Sigmoid colon (tissue), 7 donors: ENCODE data around the gene RIMBP2. TPM values are rescaled to one million over a fixed set of nuclear protein-coding genes. Genes with fewer than 3 reads are reported as not detected.

Experiments
- DNase-seq: peaks from one replicate; pipeline ENCODE4 v3.0.0-alpha.2; 2019
- H3K27ac ChIP-seq, 4 donors: fragments of 200-600 bp; sonication (generic); one replicate each; pipeline ENCODE4 v1.5.1; 2016 to 2019; ENCODE audit warnings: mild to moderate bottlenecking in 1 of 4
- H3K27me3 ChIP-seq, 3 donors: fragments of 200-600 bp; sonication (generic); one replicate each; pipeline ENCODE4 v1.5.1; 2019; ENCODE audit warnings: mild to moderate bottlenecking in 1 of 3
- H3K36me3 ChIP-seq, 4 donors: fragments of 200-600 bp; sonication (generic); one replicate each; pipeline ENCODE4 v1.5.1; 2016 to 2019
- H3K4me1 ChIP-seq, 4 donors: fragments of 200-600 bp; sonication (generic); one replicate each; pipeline ENCODE4 v1.5.1; 2017 to 2019
- H3K4me3 ChIP-seq, 4 donors: fragments of 200-600 bp; sonication (generic); one replicate each; pipeline ENCODE4 v1.5.1; 2017 to 2019; ENCODE audit warnings: mild to moderate bottlenecking in 2 of 4, moderate library complexity in 1 of 4
- H3K9me3 ChIP-seq, 4 donors: fragments of 200-600 bp in 3 of 4; sonication (generic) in 3 of 4; one replicate each; pipeline versions ENCODE4 v1.5.1 to v1.6.1; 2013 to 2019
- EP300 ChIP-seq, 4 donors: sonication (generic); formaldehyde crosslinking; IDR thresholded peaks; one replicate each; pipeline ENCODE4 v1.6.1; 2017; ENCODE audit warnings: antibody characterized with exemption in 4 of 4
- POLR2A ChIP-seq, 2 donors: fragments of 450-650 bp; IDR thresholded peaks; one replicate each; pipeline ENCODE4 v1.6.1; 2016; ENCODE audit warnings: antibody characterized with exemption in 2 of 2, mild to moderate bottlenecking in 2 of 2, moderate library complexity in 2 of 2
- POLR2AphosphoS5 ChIP-seq, 4 donors: sonication (generic); formaldehyde crosslinking; IDR thresholded peaks; one replicate each; pipeline ENCODE4 v1.6.1; 2017; ENCODE audit warnings: antibody characterized with exemption in 4 of 4
- WGBS, 2 donors: extraction: QIAGEN DNeasy Blood & Tissue Kit; methylation state at CpG; one replicate each; pipeline ENCODE4 v1.1.7; 2013; 5-methylcytosine and 5-hydroxymethylcytosine counted together
- intact Hi-C: fragments of 100-400 bp; cut with DNase I; formaldehyde crosslinking; loops from one replicate; pipeline ENCODE4 v1.15.1; 2023
- polyA plus RNA-seq, 3 donors: library from polyadenylated mRNA; stranded (reverse); fragments of 200-250 nt; gene quantifications; one replicate each; pipeline ENCODE4 v1.2.3, GENCODE V29; 2013
- total RNA-seq, 4 donors: library from RNA; depleted of rRNA; stranded (reverse); fragments of >200 nt; gene quantifications; one replicate each; pipeline ENCODE4 v1.1.0, GENCODE V29; 2016
- TF ChIP-seq, protein P1 (sequence below), 4 experiments: fragments of 450-650 bp in 3 of 4; fragments of 200-600 bp in 1 of 4; IDR thresholded peaks; one replicate each; pipeline ENCODE4 v1.5.1; 2016 to 2019; ENCODE audit warnings: antibody characterized with exemption in 4 of 4, mild to moderate bottlenecking in 3 of 4, moderate library complexity in 2 of 4
- donor health status: healthy with polysubstance abuse.
- donor health status: Bipolar disorder and iron deficiency.
- donor health status: healthy.

The RIMBP2 gene
- total and polyA plus RNA-seq, 7 donors, result under 0.01 to 5.5 (median 1.4) TPM

DNA sequence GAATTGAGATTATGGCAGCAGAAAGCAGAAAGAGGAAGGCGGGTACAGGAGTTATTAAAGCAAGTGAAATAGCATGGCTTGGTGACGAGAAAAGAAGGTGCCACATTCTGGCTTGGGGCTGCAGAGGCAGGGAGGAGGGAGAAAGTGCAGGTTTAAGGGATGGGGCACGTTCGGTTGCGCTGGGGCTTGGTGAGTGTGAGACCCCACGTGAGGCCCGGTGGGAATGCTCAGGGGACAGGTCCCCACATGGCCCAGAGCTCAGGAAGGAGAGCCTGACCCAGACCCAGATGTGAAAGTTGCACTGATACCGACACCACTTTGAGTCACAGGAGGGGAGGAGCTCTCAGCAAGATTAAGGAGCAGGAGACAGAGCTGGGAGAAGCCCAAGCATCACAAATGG lies 191.3 kb downstream of the RIMBP2 start:
- H3K36me3 ChIP-seq, result no peaks in the 10 kb centered on the region
- 82 to 88% methylated on average over 8 of the region's 8 CpGs for WGBS, 2 donors
- intact Hi-C loops, result no loop called here
- no peaks in the 10 kb centered on the region for H3K4me1 ChIP-seq
- no peak overlapping the region for H3K27ac ChIP-seq
- H3K27me3 ChIP-seq, result peaks cover 0 to 4% (median 0%) of the 10 kb centered on the region in 3 donors
- H3K9me3 ChIP-seq, result no peaks in the 10 kb centered on the region
- DNase-seq, result no peak
- no peak overlapping the region for H3K4me3 ChIP-seq
- TF ChIP-seq, protein P1, sequence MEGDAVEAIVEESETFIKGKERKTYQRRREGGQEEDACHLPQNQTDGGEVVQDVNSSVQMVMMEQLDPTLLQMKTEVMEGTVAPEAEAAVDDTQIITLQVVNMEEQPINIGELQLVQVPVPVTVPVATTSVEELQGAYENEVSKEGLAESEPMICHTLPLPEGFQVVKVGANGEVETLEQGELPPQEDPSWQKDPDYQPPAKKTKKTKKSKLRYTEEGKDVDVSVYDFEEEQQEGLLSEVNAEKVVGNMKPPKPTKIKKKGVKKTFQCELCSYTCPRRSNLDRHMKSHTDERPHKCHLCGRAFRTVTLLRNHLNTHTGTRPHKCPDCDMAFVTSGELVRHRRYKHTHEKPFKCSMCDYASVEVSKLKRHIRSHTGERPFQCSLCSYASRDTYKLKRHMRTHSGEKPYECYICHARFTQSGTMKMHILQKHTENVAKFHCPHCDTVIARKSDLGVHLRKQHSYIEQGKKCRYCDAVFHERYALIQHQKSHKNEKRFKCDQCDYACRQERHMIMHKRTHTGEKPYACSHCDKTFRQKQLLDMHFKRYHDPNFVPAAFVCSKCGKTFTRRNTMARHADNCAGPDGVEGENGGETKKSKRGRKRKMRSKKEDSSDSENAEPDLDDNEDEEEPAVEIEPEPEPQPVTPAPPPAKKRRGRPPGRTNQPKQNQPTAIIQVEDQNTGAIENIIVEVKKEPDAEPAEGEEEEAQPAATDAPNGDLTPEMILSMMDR (IDR thresholded peaks at IDR 0.05), result no peak
- TF ChIP-seq POLR2A (IDR thresholded peaks at IDR 0.05), result no peak
- no peak for TF ChIP-seq POLR2AphosphoS5 (IDR thresholded peaks at IDR 0.05)
- TF ChIP-seq EP300 (IDR thresholded peaks at IDR 0.05), result no peak

DNA sequence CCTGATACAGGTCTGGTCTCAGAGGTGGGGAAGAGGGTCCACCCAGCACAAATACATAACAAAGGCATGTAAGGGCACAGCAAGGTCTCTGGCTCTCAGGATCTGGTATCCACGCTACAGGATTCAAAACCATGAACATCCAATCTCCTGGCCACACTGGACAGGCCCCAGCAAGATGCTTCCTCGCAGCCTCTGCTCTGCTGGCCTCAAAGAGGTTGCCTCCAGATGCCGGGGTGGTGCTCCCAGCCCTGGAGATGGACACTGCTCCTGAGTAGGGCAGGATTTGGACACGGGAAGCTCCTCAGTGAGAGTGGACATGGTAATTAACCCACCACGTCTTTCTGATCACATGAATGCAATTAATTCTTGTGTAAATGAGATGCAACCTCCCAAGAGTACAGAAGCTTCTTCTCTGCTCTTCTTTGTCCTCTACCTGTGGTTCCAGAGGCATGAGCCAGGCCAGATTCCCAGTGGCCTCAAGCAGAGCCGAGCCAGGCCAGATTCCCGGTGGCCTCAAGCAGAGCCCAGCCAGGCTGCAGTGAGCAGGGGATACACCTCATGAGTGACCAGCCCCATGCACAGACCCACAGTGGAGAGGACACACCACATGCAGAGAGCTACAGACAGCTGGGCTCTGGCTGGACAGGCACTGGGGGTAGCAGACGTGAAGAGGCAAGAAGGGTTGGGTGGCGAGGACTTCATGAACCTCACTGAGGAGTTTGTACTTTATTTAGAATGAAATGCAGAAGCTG lies 192.1 kb downstream of the RIMBP2 start:
- H3K27ac ChIP-seq, result no peak overlapping the region
- H3K9me3 ChIP-seq, result no peaks in the 10 kb centered on the region
- no peaks in the 10 kb centered on the region for H3K36me3 ChIP-seq
- 72 to 86% methylated on average over 9 of the region's 9 CpGs for WGBS, 2 donors
- H3K27me3 ChIP-seq, result peaks cover 0 to 4% (median 0%) of the 10 kb centered on the region in 3 donors
- no peak for DNase-seq
- TF ChIP-seq POLR2A (IDR thresholded peaks at IDR 0.05) (no peak), EP300 (IDR thresholded peaks at IDR 0.05) (no peak), POLR2AphosphoS5 (IDR thresholded peaks at IDR 0.05) (no peak)
- TF ChIP-seq, protein P1 (IDR thresholded peaks at IDR 0.05), result no peak
- intact Hi-C loops, result no loop called here
- no peaks in the 10 kb centered on the region for H3K4me1 ChIP-seq
- no peak overlapping the region for H3K4me3 ChIP-seq

DNA sequence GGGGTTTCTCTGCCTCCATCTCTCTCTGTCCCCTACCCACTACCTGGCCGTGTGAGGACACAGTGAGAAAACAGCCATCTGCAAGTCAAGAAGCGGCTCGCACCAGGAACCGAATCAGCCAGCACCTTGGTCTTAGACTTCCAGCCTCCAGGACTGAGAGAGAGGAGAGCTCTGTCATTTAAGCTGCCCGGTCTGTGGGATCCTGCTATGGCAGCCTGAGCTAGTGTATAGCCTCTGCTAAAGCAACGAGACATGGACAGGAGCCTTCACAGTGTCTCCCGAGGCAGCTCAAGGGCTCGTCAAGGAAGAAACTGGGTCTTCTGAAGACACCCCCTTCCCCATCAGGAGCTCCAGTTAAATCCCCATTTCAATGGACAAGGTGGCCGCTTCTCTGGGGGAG lies 192.9 kb downstream of the RIMBP2 start:
- DNase-seq, result no peak
- no peaks in the 10 kb centered on the region for H3K4me1 ChIP-seq
- H3K4me3 ChIP-seq, result no peak overlapping the region
- TF ChIP-seq, protein P1 (IDR thresholded peaks at IDR 0.05), result no peak
- intact Hi-C loops, result no loop called here
- H3K36me3 ChIP-seq, result no peaks in the 10 kb centered on the region
- H3K27ac ChIP-seq, result no peak overlapping the region
- H3K27me3 ChIP-seq, result peaks cover 0 to 4% (median 0%) of the 10 kb centered on the region in 3 donors
- H3K9me3 ChIP-seq, result peaks cover 0 to 3% (median 0%) of the 10 kb centered on the region in 4 donors
- WGBS, 2 donors, result 86 to 88% methylated on average over 9 of the region's 9 CpGs

DNA sequence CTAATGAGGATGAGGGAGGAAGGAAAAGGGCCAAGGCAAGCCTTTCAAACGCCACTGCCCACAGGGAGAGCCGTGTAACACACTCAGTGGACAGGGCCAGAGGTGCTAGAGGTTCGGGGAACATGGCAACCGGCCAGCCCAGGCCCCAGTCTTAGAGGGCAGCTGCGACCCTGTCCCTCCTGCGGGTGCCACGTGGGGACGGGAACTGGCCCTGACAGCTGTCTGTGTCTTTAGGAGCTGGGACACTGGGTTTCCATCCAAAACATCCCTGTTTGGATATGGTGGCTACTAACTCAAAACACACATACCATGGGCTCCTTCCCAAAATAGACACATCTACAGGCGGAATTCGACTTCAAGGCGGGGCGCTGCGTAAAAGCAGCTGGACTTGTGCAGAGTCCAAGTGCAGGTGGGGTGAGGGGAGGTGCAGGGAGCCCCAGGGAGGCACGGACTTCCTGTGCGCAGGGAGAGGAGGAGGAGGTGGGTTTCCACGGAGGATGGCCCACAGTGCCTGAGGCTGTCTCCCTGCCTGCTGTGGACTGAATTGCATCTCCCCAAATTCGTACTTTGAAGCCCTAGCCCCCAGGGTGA lies 193.8 kb downstream of the RIMBP2 start:
- intact Hi-C loops, result no loop called here
- no peaks in the 10 kb centered on the region for H3K4me1 ChIP-seq
- H3K27me3 ChIP-seq, result peaks cover 0 to 4% (median 0%) of the 10 kb centered on the region in 3 donors
- no peak overlapping the region for H3K4me3 ChIP-seq
- no peak for DNase-seq
- TF ChIP-seq EP300 (IDR thresholded peaks at IDR 0.05) (no peak), POLR2A (IDR thresholded peaks at IDR 0.05) (no peak), POLR2AphosphoS5 (IDR thresholded peaks at IDR 0.05) (no peak)
- TF ChIP-seq, protein P1 (IDR thresholded peaks at IDR 0.05), result no peak
- H3K36me3 ChIP-seq, result no peaks in the 10 kb centered on the region
- 59 to 72% methylated on average over 17 of the region's 17 CpGs for WGBS, 2 donors
- H3K27ac ChIP-seq, result no peak overlapping the region
- H3K9me3 ChIP-seq, result peaks cover 0 to 3% (median 0%) of the 10 kb centered on the region in 4 donors
